Measurements from ENCODE around the gene TRIO. TPM values are rescaled to one million over a fixed set of nuclear protein-coding genes. Genes with fewer than 3 reads are reported as not detected.

TRIO gene
- total RNA-seq, 1 donor, result 410 TPM

DNA sequence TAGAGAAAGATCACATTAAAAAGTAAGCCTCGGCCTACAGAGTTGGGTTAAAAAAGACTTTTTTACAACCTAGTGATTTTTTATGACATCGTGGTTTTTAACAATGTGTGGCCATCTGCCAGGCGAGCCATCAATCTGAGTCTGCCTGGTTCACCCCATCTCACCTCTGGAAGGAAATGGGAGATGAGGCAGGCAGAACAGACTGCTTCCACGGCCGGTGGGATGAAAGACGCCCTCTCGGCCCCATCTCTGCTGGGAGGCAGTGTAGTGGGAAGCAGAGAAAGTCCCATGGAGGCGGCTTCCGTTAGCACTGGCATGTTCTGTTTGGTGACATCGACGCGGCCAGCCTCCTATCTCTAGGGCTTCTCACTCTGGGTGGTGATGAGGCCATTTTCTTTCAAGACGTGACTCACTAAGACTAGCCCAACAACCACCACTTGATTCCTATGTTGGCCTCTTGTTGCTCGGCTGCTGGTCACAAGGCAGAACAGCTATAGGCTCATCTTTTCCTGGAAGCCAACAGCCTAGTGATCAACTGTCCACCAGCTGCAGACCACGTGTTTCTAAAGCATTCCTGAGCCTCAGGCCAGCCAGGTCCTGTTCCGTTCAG lies 306.0 kb downstream of the TRIO start:
- no peak overlapping the region for H3K4me3 ChIP-seq (ENCODE audit: low read depth, low read length)
- peak; percentile 96 for DNase-seq (ENCODE audit: low read depth)
- TF ChIP-seq, protein P1, sequence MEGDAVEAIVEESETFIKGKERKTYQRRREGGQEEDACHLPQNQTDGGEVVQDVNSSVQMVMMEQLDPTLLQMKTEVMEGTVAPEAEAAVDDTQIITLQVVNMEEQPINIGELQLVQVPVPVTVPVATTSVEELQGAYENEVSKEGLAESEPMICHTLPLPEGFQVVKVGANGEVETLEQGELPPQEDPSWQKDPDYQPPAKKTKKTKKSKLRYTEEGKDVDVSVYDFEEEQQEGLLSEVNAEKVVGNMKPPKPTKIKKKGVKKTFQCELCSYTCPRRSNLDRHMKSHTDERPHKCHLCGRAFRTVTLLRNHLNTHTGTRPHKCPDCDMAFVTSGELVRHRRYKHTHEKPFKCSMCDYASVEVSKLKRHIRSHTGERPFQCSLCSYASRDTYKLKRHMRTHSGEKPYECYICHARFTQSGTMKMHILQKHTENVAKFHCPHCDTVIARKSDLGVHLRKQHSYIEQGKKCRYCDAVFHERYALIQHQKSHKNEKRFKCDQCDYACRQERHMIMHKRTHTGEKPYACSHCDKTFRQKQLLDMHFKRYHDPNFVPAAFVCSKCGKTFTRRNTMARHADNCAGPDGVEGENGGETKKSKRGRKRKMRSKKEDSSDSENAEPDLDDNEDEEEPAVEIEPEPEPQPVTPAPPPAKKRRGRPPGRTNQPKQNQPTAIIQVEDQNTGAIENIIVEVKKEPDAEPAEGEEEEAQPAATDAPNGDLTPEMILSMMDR (IDR thresholded peaks at IDR 0.05; ENCODE audit: insufficient read depth, low read depth, low read length), result no peak

DNA sequence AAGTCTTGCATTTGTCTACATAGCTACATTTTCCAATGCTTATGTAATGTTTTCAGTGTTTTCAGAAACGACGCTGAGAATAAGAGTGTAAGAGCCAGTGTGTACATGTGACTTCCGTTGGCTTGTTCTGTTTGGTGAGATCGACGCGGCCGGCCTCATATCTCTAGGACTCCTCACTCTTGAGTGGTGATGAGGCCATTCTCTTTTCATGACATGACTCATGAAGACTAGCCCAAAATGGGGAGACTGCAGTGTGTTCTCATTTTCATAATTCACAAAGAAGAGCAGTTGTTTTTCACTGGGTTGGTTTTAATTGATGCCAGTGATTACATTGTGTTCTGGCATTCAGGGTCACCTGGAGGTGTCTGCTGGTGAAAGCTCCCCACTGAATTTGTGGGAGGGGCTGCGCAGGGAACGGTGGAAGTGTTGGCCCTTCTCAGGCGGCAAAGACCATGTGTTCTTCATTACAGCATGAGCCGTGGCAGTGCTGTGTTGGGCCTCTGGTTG lies 306.9 kb downstream of the TRIO start:
- no peak overlapping the region for H3K4me3 ChIP-seq (ENCODE audit: low read depth, low read length)
- TF ChIP-seq, protein P1 (IDR thresholded peaks at IDR 0.05; ENCODE audit: insufficient read depth, low read depth, low read length), result no peak
- peak; percentile 92 for DNase-seq (ENCODE audit: low read depth)

- DNase-seq (ENCODE audit: low read depth), result no peak
- no peak overlapping the region for H3K4me3 ChIP-seq (ENCODE audit: low read depth, low read length)
- TF ChIP-seq, protein P1 (IDR thresholded peaks at IDR 0.05; ENCODE audit: insufficient read depth, low read depth, low read length), result no peak
These were observed 307.6 kb downstream of the TRIO start for GRCh38 chr5:14450742-14451141.

DNA sequence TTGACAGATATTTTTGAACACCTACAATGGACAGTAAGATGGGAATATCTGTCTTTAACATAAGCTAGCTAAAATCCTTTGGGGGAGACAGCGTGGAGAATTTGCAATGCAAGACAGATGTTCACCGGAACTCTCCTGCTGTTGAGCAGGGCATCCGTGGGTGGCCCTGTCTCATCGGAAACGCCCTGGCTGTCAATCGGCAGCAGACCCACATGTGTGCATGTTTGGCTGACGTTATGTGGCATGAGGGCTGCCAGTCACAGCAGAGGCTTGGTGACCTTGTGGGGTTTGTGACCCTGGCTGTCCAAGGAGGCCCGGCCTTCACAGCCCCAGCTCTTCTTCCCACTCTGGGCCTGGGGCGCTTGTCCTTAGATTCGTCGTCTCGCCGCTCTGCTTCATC lies 308.7 kb downstream of the TRIO start:
- H3K4me3 ChIP-seq (ENCODE audit: low read depth, low read length), result no peak overlapping the region
- TF ChIP-seq, protein P1 (IDR thresholded peaks at IDR 0.05; ENCODE audit: insufficient read depth, low read depth, low read length), result no peak
- no peak for DNase-seq (ENCODE audit: low read depth)

DNA sequence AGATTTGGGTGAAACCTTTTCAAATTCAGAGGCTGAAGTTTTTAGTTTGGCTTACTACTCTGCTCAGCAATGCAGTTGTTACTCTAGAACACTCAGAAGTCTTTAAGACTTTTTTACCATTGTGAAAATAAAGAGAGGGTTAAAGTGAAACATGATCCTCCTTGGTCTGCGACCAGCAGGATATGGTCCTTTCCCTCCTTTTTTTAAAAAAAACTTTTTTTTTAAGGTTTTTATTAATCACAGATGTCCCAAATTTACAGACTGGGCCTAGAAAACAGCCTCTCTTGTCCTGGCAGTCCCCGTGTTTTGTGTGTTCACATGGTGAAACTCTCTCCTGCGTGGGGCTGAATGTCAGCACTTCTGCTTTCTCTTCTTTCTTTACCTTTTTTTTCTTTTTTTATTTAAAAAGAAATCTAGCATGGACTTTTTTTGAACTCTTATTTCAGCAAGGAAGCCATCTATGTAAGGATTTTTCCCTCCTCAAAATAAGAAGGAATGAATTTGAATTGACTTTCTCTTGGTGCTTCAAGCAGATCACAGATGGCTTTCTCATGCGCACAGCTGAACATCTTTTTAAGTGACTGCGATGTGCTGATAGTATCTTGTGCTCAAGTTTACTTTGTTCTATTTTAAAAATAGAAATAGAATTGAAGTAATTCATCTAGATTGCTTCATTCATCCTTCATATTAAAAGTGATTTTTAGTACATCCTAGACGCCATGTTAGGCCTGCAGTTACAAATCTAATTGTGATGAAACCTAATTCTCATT lies 309.7 kb downstream of the TRIO start:
- DNase-seq (ENCODE audit: low read depth), result peak; percentile 45
- H3K4me3 ChIP-seq (ENCODE audit: low read depth, low read length), result no peak overlapping the region
- TF ChIP-seq, protein P1 (IDR thresholded peaks at IDR 0.05; ENCODE audit: insufficient read depth, low read depth, low read length), result no peak

DNA sequence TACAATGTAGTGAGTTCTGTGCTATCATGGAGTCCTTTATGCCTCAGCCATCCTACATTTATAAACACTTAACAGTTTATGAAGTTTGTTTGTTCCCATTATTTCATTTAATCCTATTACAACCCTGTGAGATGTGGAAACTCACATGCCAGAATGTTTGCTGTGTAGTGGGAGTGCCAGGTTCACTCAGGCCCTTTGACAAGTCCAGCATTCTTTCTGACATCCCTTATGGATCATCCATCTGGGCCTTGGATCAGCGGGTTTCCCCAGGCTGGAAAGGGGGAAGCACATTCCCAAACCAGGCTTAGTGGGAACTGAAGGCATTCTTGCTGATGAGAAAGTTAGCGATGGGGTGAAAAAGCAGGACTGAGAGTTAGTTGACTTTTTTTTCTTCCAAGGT lies 310.3 kb downstream of the TRIO start:
- TF ChIP-seq, protein P1 (IDR thresholded peaks at IDR 0.05; ENCODE audit: insufficient read depth, low read depth, low read length), result no peak
- no peak for DNase-seq (ENCODE audit: low read depth)
- no peak overlapping the region for H3K4me3 ChIP-seq (ENCODE audit: low read depth, low read length)
